GM19372 (cell line): ENCODE measurements around the gene NECTIN1.

Source experiments
- ATAC-seq: cut with Tn5 transposase; IDR thresholded peaks from one replicate; pipeline ENCODE4 v1.9.1; 2021; ENCODE audit warnings: mild to moderate bottlenecking, low read depth, moderate library complexity; ENCODE audit not compliant: unreplicated experiment

Gene NECTIN1

DNA sequence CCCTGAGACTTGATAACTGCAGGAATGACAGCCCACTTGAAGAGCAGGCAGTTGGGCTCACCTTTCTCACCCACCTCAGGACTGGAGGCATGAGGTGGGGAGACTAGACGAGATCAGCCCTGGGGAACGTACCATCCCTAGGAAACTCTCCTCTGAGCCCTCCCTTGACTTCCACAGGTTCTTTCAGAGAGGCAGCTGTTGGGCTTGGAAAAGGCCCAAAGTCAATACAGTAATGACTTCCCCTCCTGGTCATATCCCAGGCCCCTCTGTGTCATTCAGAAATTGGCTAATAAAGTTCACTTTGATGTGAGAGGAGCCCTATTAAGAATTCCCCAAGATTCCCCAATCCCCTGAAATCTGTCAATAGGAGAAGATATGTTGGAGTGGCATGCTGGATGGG lies 5.8 kb upstream of the NECTIN1 start:
- ATAC-seq, result no peak

DNA sequence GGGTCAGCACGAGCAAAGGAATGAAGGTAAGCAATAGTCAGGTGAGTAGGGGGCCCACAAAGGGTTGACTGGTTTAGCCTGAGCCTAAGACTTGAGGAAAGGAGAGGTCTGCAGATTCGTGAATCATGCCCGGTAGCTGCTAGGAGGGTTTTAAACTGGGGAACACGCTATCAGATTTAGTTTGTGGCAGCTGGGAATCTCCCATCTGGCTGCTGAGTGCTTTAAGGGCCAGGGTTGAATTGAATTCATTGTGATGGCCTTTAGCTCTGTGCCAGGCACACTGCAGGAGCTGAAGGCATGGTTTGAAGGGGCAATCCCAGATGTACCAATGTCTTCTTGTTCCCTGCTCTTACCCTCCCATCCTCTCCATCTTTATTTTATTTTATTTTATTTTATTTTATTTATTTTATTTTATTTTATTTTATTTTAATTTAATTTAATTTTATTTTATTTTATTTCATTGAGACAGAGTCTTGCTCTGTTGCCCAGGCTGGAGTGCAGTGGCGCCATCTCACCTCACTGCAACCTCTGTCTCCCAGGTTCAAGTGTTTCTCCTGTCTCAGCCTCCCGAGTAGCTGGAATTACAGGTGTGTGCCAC lies 1.9 kb upstream of the NECTIN1 start:
- ATAC-seq, result no peak

DNA sequence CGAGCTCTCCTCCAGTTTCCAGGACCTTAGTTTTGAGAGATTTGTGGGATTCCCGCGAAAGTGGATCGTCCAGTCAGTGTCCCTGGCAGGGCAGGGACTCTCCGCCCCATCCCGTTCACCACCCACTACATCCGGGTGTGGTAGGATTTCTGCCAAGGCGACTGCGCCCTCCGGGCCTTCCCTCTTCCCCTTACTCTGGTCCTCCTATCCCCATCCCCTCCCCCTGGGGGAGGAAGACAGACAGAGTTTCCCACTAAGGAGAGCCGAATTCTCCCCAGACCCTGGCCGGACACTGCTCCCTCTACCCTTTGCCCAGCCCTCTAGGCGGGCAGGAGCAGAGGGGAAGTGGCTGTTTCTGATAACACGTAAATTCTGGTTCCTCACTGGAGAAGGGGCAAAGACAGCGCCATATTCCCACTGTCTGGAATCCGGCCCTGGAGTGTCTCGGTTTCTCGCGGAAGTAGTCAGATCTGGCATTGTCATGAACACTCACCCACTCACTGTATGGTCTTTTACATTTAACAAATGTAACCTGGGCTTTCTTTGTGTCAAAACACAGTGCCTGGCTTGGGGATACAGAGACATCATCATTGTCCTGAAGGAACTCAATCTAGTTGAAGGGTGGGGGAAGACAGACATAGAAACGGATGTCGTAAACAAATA lies 1.1 kb upstream of the NECTIN1 start:
- ATAC-seq, result no peak

DNA sequence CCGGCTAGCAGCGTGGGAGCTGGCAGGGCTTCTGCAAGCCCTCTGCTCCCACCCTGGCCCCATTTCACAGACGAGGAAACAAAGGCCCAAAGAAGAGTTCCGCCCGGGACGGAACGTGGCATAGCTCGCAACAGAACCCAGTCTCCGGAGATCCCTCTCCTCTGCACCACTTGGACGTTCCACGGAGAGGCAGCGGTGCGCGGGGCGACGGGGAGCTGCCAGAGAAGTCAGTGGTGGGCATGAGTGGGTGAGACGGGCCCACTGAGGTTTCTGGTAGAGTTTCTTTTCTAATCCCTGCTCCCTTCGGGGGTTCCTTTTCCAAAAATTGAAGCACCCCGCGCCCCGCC lies 554 bp upstream of the NECTIN1 start:
- peak; percentile 10 for ATAC-seq

DNA sequence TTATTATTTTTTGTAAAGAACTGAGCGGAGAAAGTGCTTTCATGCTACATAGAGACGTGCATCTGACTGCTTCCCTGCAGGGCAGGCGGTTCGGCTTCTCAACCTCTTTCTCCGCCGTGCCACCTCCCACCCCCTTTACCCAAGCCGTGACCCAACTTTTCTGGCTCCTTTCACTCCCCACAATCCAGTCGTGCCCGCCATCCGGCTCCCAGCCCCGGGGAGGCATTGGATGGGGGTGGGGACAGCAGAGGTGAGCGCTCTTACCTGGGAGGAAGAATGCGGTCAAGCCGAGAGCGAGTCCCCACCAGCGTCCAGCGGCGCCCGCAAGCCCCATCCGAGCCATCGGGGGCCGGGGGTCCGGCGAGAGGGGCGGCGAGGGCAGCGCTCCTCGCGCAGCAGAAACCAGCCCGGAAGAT lies 781 bp downstream of the NECTIN1 start:
- no peak for ATAC-seq

DNA sequence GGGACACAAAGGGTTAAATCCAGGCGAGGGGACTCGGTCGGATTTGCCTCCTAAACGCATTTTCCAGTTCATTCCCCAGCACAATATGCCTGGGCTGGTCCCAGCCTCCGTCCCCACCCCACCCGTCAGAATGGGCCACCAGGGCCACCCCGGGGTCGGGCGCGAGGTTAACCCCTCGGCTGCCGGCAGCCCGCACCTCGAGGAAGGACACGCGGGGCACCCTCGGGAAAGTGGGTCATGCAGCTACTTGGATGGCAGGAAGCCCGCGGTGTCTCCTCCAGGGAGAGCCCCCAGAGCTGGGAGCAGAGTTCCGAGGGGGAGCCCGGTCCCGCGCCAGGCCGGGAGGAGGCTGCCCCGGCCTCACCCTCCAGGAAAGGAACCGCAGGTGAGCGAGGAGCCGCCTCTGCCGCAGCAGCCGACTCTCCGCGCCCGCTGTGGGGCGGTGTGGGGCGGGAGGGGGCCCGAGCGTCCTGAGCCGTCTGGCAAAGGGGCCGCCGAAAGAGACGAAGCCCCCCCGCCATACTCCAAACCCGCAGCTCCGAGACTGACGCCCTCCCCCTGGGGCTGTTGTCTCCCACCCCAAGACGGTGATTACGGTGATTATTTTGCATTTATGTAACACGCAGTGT lies 1.4 kb downstream of the NECTIN1 start:
- no peak for ATAC-seq

DNA sequence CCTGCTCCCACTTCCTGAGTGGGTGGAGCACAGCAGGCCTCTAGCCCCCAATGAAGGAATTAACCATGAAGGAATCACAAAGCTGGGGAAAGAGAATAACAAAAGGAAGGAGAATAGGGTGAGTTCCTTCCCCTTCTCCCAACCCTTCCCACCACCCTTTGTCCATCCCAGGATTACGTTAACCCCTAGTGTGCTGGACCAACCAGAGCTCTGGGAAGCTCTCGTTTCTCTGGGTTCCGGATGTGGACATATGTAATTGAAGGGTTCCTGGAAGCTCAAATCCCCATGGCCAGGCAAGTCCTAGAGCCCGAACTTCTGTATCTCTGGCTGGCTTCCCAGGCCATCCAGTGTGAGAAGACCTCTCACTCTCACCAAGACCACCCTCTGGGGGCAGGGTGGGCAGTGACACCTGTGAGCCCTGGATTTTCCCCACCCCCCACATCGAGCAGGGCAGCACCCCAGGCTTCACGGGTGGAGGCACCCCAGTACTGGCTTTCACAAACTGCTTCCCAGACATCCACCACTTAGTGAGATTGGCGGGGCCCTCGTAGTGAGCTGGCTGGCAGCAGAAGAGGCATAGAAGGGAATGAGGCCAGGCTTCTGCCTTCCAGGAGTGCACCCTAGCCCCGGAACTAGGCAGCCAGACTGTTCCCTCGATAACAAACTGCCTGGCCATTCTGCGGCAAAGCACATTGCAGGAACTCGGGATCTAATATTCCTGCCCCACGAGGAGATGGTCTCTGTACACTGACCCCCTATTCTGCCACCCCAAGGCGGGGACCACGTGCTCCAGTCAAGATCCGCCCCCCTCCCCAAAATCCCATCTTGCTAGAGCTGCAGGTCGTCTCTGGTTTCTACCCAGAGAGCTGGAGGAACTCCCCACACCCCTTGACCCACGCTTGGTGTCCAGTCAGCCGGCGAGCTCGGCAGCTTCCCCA lies 2.1 kb downstream of the NECTIN1 start:
- ATAC-seq, result no peak

DNA sequence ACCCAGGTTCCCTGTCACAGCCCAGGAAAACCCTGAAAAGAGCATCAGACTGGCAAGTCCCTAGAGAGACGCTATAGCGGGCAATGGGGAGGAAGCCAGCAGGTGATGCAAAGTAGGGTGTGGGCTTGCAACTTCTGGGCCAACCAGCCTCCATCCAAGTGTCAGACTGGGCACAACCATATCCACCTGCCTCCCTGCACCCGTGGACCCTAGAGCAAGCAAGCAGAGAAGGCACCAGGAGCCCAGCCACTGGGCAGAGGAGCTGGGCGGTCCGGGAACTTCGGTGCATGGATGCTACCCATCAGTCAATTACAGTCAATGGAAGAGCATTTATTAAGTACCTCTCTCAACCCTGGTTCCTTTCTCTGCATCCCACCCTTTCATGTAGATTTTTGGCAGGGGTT lies 2.8 kb downstream of the NECTIN1 start:
- ATAC-seq, result no peak

DNA sequence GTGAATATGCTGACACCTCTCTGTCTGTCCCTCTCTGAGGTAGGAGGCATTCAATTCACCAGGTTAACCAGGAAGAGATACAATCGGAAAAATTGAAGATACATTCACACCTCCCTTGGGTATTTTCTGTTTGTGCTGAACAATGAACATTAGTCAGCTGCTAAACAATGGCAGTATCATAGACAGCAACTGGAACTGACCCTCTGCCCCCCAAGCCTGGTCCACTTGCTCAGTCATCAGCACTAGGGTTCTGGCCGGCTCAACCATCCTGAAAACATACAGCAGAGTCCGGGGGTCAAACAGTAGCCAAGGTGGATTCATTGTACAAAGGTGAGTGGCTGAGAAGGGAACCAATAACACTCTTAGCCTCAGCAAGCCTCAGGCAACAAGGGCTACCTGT lies 4.0 kb downstream of the NECTIN1 start:
- ATAC-seq, result no peak

DNA sequence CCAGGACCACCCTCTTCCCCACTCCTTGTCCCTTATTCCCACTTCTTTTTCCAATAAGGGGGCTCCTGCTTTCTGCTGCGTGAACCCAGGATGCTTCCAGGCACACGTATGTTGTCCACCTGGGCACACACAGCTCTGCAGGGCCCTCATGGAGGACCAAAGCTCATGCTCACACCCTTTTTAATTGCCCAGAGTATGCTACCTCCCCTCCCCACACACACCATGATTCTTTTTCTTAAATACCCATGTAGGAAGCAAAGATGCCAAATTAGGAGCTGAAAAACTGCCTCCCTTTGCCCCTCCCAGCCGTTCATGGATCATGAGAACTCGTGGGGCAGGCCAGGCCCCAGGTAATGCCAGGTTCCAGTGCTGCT lies 5.1 kb downstream of the NECTIN1 start:
- ATAC-seq, result no peak

DNA sequence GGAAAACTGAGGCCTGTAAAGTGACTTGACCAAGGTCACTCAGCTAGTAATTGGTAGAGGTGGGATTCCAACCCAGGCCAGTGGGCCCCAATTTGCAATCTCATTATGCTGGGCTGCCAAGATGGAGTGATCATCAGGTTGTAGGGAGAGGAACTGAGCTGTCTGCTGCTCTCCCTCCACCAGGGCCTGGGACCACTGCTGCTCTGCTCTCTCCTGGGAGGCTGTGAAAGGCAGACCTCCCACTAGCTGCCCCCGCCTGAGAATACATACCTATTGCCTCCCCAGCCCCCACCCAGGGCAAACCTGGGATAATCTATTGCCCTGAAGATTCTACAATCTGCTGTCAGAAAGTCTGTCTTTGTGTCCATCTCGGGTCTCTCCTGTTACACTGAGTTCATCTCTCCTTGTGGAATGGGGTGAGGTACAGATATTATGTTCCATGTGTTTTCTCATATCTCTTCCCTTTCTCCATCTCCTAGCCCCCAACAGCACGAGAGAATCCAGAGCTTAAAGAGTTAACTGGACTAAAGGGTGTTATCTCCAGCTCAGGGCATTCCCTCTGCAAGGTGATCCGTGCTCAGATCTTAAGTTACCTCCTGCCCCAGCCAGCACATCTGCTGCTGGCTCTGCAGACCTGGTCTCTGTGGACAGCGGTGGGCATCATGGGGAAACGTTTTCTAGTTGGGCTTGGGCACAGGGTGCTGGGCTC lies 5.6 kb downstream of the NECTIN1 start:
- no peak for ATAC-seq

DNA sequence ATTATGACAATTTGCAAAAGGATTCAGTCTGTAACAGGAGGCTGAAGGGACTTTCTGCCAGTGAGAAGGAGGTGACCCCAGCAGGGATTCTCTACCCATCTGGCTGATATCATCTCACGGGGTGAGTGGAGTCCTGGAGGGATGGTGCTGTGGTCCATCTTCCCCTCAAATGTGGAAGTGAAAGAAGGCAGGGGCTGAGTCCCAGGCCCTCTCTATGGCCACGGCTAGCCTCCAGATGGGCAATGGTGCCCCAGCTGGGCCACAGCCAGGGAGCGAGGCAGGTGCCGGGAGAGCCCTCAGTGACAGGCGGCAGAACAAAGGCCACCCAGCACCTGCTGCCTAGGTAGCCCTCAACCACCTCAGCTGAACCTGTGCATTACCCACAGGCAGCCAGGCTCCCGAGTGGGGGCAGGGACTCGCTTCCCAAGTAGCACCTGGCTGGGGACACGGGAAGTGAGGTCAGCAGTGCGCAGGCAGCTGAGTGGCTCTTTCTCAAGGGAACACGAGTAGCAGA lies 6.7 kb downstream of the NECTIN1 start:
- no peak for ATAC-seq

DNA sequence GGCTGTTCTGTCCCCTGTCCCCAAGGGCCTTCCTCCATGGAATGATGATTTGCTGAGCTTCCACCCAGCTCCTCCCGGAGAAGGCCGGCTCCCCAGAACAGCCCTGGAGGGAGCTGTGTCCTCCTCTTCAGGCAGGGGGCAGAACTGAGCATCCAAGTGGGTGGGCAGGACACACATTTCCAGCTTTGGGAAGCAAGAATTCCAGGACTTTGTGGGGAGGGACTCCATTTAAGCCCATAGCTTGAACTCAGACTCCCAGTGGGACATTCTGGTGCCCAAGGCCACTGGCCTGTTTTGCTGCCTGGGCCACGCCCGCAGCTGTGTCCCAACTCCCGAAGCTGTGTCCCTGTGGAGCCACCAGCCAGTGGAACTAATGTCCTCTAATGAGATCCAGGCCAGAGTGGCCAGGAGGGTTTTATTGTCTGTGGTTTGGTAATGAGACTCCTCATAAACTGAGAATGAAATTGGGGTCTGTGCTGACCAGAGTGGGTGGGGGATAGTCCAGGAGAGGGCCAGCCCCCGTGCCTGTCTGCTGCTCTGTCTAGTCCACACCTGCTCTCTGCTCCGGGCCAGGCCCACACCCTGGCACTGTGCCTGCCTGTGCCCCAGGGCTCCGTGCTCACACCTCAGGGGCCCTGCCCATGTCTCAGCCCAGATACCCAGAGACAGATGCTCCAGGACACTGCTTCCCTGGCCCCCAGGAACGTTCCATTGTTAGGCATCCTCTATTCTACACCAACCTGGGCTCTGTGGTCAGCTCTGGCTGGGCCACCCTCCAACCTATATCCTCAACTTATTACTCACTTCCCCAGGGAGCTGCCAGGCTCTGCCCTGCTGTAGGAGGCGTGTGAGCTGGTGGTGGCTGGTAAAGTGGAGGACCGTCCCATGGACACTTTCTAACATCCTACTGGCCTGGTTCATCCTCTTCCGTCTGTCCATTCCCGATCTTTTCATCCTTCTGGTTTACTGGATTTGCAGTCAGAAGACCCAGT lies 7.6 kb downstream of the NECTIN1 start:
- no peak for ATAC-seq

DNA sequence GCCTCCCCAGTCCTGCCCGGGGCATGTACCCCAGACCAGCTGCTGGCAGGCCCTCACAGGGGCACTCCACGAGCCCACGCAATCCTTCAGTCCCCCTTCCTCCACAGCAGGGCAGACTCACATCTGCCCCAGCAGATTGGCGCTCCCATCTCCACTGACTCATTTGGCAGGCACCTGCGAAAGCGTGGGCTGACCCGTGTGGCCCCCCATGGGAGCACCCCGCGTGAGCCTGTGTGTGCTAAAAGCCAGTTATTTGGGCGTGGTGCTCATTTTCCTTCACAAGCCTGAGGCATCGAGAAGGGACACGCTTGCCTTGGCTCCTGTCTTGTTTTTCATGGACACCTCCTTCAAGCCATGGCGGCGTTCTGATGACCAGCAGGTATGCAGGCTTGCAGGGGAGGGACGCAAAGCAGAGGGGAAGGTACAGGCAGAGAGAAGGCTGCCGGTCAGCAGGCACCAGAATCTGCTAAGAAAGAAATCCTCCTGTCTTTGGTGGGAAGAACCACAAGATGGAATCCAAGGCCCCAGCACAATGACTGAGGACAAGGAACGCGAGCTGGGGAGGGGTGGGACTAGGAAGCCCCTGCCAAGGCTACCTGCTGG lies 8.6 kb downstream of the NECTIN1 start:
- no peak for ATAC-seq

DNA sequence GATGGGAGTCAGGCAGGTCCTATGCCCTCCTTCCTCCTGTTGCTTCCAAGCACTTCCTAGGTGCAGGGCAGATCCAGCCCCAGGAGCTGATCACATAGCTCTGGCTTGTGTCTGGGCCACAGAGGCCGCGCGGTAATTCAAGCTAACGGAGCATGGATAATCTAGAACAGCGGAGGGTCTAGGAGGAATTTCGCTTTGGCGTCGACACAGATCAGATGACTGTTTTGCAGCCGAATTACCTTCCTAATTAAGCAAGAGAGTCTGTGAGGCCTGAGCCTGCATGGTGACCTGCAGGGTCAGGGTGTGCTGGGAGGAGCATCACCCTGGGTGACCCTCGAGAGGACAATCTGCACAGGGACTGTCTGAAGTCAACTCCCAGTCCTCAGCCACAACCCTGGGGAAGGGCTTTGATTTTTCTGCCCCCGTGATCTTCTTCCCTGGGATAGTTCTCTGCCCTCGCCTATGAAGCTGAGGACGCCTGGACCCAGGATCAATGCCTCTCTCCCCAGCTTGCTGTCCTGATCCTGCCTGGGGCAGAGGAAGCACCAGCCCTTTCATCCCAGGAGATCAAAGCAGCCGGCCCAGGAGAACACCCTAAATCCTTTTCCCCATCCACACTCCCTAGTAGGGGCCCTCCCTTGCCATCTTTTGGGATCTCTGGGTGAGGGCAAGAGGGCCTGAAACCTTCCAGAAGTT lies 11.0 kb downstream of the NECTIN1 start:
- ATAC-seq, result no peak

DNA sequence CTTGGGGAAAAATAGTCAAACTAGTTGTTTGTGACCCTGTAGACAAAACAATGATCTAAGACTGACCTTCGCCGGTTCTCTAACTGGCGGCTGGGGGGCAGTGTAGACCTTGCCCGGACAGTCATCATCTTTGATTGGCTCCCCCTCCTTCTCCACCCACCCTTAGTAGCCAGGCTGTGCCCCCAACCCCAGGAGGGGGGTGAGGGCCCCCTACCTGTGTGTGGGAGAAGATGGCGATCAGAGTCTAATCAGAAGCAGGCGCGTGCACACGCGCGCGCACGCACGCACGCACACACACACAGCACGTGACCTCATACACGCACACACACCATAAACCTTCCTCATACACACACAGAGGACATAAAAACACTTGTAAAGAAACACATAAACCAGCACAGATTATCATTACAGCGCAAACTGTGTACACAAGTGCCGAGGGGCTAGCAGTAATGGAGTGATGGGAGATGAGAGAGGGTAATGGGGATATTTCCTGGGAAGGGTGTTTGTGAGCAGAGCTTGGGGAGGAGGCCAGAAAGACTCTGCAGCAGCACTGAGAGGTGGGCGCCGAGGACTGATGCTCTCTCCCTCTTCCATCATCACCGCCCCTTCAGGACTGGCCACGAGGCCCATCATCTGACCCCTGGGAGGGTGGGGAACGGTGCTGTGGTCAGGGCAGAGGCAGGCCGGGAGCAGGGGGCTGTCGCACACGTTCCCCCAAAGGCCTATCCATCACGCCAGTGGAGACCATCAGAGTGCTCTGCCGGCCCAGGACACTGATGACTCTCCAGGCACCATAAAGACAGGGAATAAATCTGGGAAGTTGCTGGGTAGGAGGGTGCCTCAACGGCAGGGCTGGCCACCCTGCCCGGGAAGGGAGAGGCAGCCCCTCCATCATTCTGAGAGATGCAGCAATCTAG lies 12.2 kb downstream of the NECTIN1 start:
- no peak for ATAC-seq

DNA sequence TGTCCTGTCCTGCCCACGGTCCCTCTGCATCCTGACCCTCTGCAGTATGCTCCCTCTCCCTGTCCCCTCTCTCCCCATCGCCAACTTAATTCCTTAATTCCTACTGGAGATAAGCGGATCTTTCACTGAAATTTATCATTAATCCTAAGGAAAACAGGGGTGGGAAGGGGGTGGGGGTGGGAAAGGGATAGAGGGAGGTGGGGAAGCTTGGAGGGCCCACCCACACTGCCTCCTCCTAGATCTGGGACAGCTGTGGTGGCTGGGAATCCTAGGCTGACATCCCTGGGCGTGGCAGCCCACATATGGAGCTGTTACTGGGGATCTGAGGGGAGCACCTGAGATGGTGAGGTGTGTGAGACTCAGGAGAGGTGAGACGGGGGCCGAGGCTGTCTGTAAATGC lies 14.4 kb downstream of the NECTIN1 start:
- no peak for ATAC-seq
